CD14-positive monocyte (primary cell): Measurements from ENCODE around the gene TSG101. TPM values are rescaled to one million over a fixed set of nuclear protein-coding genes. Genes with fewer than 3 reads are reported as not detected.

Experiments used
- DNase-seq, 3 donors: peaks; one replicate each; pipeline ENCODE4 v3.0.0-alpha.2; 2011 to 2022
- H2AFZ ChIP-seq: 2 replicates; pipeline ENCODE4 v1.6.0; 2012; ENCODE audit warnings: mild to moderate bottlenecking, low read depth, low read length, inconsistent platforms; ENCODE audit not compliant: insufficient read depth, poor library complexity, severe bottlenecking
- H3K27ac ChIP-seq, 2 donors: 1 replicate in 1 of 2; 2 replicates in 1 of 2; pipeline ENCODE4 v1.5.1; 2012 to 2013; ENCODE audit warnings: low read length in 2 of 2, control low read depth in 1 of 2, inconsistent platforms in 1 of 2, low read depth in 1 of 2, mild to moderate bottlenecking in 1 of 2
- H3K27me3 ChIP-seq, 2 donors: one replicate each; pipeline versions ENCODE4 v1.6.0 to v1.6.1; 2011 to 2013; ENCODE audit warnings: low read length in 2 of 2; ENCODE audit not compliant: control insufficient read depth in 2 of 2, insufficient read depth in 2 of 2
- H3K36me3 ChIP-seq, 2 donors: replicated peaks in 1 of 2; 1 replicate in 1 of 2; 2 replicates in 1 of 2; pipeline versions ENCODE4 v1.5.1 to v1.6.1; 2012 to 2013; ENCODE audit warnings: low read length in 2 of 2, control low read depth in 1 of 2, inconsistent platforms in 1 of 2, mild to moderate bottlenecking in 1 of 2; ENCODE audit not compliant: insufficient read depth in 2 of 2, control insufficient read depth in 1 of 2
- H3K4me1 ChIP-seq, 2 donors: 1 replicate in 1 of 2; 2 replicates in 1 of 2; pipeline versions ENCODE4 v1.5.1 to v1.6.1; 2012 to 2013; ENCODE audit warnings: low read length in 2 of 2, control low read depth in 1 of 2, inconsistent platforms in 1 of 2, mild to moderate bottlenecking in 1 of 2, moderate library complexity in 1 of 2; ENCODE audit not compliant: insufficient read depth in 2 of 2, control insufficient read depth in 1 of 2
- H3K4me2 ChIP-seq: replicated peaks from 2 replicates; pipeline ENCODE3; 2012; ENCODE audit warnings: low read length, moderate library complexity, mild to moderate bottlenecking; ENCODE audit not compliant: poor library complexity, severe bottlenecking; ENCODE audit errors: extremely low read depth
- H3K4me3 ChIP-seq, 3 experiments: fragments of 200-600 bp in 1 of 3; sonication (generic) in 1 of 3; replicated peaks in 1 of 3; 1 replicate in 2 of 3; 2 replicates in 1 of 3; pipeline ENCODE4 v1.5.1; 2011 to 2013; ENCODE audit warnings: low read length in 3 of 3, mild to moderate bottlenecking in 3 of 3, control low read depth in 2 of 3, low read depth in 2 of 3, inconsistent platforms in 1 of 3, moderate library complexity in 1 of 3
- H3K79me2 ChIP-seq: 2 replicates; pipeline ENCODE4 v1.6.0; 2012; ENCODE audit warnings: mild to moderate bottlenecking, control low read depth, inconsistent platforms, low read length, moderate library complexity; ENCODE audit not compliant: insufficient read depth
- H3K9ac ChIP-seq: 2 replicates; pipeline ENCODE4 v1.6.0; 2017; ENCODE audit warnings: low read length, mild to moderate bottlenecking; ENCODE audit not compliant: insufficient read depth, poor library complexity, severe bottlenecking
- H3K9me3 ChIP-seq, 2 donors: replicated peaks in 1 of 2; 1 replicate in 1 of 2; 2 replicates in 1 of 2; pipeline versions ENCODE4 v1.5.1 to v1.6.1; 2012 to 2013; ENCODE audit warnings: low read length in 2 of 2, control low read depth in 1 of 2; ENCODE audit not compliant: control insufficient read depth in 1 of 2, insufficient read depth in 1 of 2
- H4K20me1 ChIP-seq: 2 replicates; pipeline ENCODE4 v1.6.0; 2012; ENCODE audit warnings: mild to moderate bottlenecking, low read length, control low read depth, moderate library complexity; ENCODE audit not compliant: insufficient read depth
- H3K27ac Mint-ChIP-seq, 7 donors: one replicate each; pipeline ENCODE4 v1.8.0; 2020; ENCODE audit warnings: mild to moderate bottlenecking in 7 of 7, mixed read lengths in 7 of 7, moderate library complexity in 6 of 7, inconsistent platforms in 2 of 7
- H3K27me3 Mint-ChIP-seq, 3 donors: one replicate each; pipeline ENCODE4 v1.8.0; 2021 to 2022; ENCODE audit warnings: low read depth in 3 of 3, mild to moderate bottlenecking in 3 of 3, mixed read lengths in 3 of 3, moderate library complexity in 3 of 3, inconsistent platforms in 1 of 3
- H3K36me3 Mint-ChIP-seq, 2 donors: one replicate each; pipeline ENCODE4 v1.8.0; 2020; ENCODE audit warnings: mixed read lengths in 2 of 2, inconsistent platforms in 1 of 2, mild to moderate bottlenecking in 1 of 2
- H3K4me1 Mint-ChIP-seq: one replicate; pipeline ENCODE4 v1.8.0; 2020; ENCODE audit warnings: mild to moderate bottlenecking, mixed read lengths
- H3K4me3 Mint-ChIP-seq, 2 donors: one replicate each; pipeline ENCODE4 v1.8.0; 2020; ENCODE audit warnings: mild to moderate bottlenecking in 2 of 2, mixed read lengths in 2 of 2, moderate library complexity in 1 of 2
- H3K9me3 Mint-ChIP-seq, 7 donors: one replicate each; pipeline ENCODE4 v1.8.0; 2020 to 2022; ENCODE audit warnings: mixed read lengths in 7 of 7, mild to moderate bottlenecking in 6 of 7, moderate library complexity in 6 of 7, inconsistent platforms in 2 of 7
- CTCF ChIP-seq: fragments of 200-600 bp; IDR thresholded peaks from one replicate; pipeline ENCODE4 v1.8.0; 2022; ENCODE audit warnings: antibody characterized with exemption, mild to moderate bottlenecking
- WGBS: methylation state at CpG from one replicate; pipeline ENCODE4 v1.1.5; 2013; ENCODE audit warnings: missing lambda C conversion rate; ENCODE audit not compliant: insufficient coverage; 5-methylcytosine and 5-hydroxymethylcytosine counted together
- intact Hi-C, 2 donors: fragments of 100-400 bp; cut with micrococcal nuclease; formaldehyde crosslinking; loops; one replicate each; pipeline versions ENCODE4 v1.15.0 to v1.15.1; 2023
- polyA plus RNA-seq, 3 donors: library from polyadenylated mRNA; depleted of rRNA in 1 of 3; unstranded in 2 of 3; stranded (reverse) in 1 of 3; fragments of 300-500 nt in 2 of 3; fragments of >200 nt in 1 of 3; fragmentation: Illumina TruSeq in 2 of 3; gene quantifications; 1 replicate in 2 of 3; 2 replicates in 1 of 3; pipeline ENCODE4 v1.2.3, GENCODE V29; 2012 to 2021

Gene TSG101
- polyA plus RNA-seq, 3 donors = 76.7 to 116 (median 112) TPM

- Histone ChIP-seq H3K4me3 (no peak overlapping the region), H4K20me1 (no peaks in the 10 kb centered on the region), H3K9ac (no peak overlapping the region), H3K27ac (no peak overlapping the region), H3K79me2 (no peaks in the 10 kb centered on the region), H2AFZ (no peak overlapping the region), H3K9me3 (no peaks in the 10 kb centered on the region), H3K4me1 (no peaks in the 10 kb centered on the region), H3K36me3 (peaks cover 43 to 68% of the 10 kb centered on the region in 2 donors), H3K4me2 (no peak overlapping the region), H3K27me3 (no peaks in the 10 kb centered on the region)
- intact Hi-C loops = no loop called here
- Mint-ChIP-seq H3K4me3 (no peak overlapping the region), H3K9me3 (no peaks in the 10 kb centered on the region), H3K27ac (peak overlapping the region in 2 of 7 donors; percentile 11 to 54), H3K4me1 (peaks cover 1% of the 10 kb centered on the region), H3K27me3 (no peaks in the 10 kb centered on the region), H3K36me3 (peaks cover 44 to 63% of the 10 kb centered on the region in 2 donors)
- DNase-seq = no peak
- WGBS = 94% methylated on average over 2 of the region's 3 CpGs
- TF ChIP-seq CTCF = no peak
Observed at GRCh38 chr11:18533365-18533764, 6.6 kb upstream of the TSG101 start.

GRCh38 chr11:18527512-18527911 is 770 bp upstream of the TSG101 start:
- Mint-ChIP-seq H3K4me1 (peaks cover 18% of the 10 kb centered on the region), H3K9me3 (peaks cover 0 to 4% (median 0%) of the 10 kb centered on the region in 7 donors), H3K27me3 (no peaks in the 10 kb centered on the region), H3K27ac (peak overlapping the region; percentile 100), H3K36me3 (peaks cover 22 to 46% of the 10 kb centered on the region in 2 donors), H3K4me3 (peak overlapping the region; percentile 94 to 99)
- Histone ChIP-seq H3K9me3 (no peaks in the 10 kb centered on the region), H3K79me2 (peaks cover 40% of the 10 kb centered on the region), H4K20me1 (no peaks in the 10 kb centered on the region), H3K27ac (peak overlapping the region; percentile 99 to 100), H3K9ac (peak overlapping the region; percentile 97), H3K4me2 (peak overlapping the region; percentile 75), H2AFZ (no peak overlapping the region), H3K36me3 (peaks cover 8 to 34% of the 10 kb centered on the region in 2 donors), H3K4me1 (peaks cover 14 to 19% of the 10 kb centered on the region in 2 donors), H3K4me3 (peak overlapping the region; percentile 68 to 95 (median 89)), H3K27me3 (no peaks in the 10 kb centered on the region)
- 57% methylated on average over 3 of the region's 5 CpGs for WGBS
- no peak for TF ChIP-seq CTCF
- intact Hi-C loops = loop anchor here (5.0 to 10.0 kb wide), 4 partner anchors 105 to 205 kb away; partner anchors contain the start of genes SPTY2D1 (in 2 of the 2), GTF2H1 (in 1 of the 2), HPS5 (in 1 of the 2) and LDHA (in 1 of the 2)
- DNase-seq = peak; percentile 75 to 88 (median 87)
